ENCODE results near the gene RWDD3.

- TF ChIP-seq CTCF (IDR thresholded peaks at IDR 0.05; ENCODE audit: poor library complexity) (no peak), EZH2 (IDR thresholded peaks at IDR 0.05; ENCODE audit: borderline replicate concordance) (no peak)
These were observed 14.6 kb upstream of the RWDD3 start for GRCh38 chr1:95219407-95219806.
